Neutrophil (primary cell): ENCODE measurements around the gene MEP1B.

Experiments used
- H3K27ac ChIP-seq: fragments of 200-600 bp; sonication (generic); 2 replicates; pipeline ENCODE4 v1.5.1; 2016; ENCODE audit warnings: mild to moderate bottlenecking, moderate library complexity
- H3K27me3 ChIP-seq: fragments of 200-600 bp; sonication (generic); 2 replicates; pipeline ENCODE4 v1.6.0; 2016; ENCODE audit warnings: mild to moderate bottlenecking
- H3K36me3 ChIP-seq: fragments of 200-600 bp; sonication (generic); 2 replicates; pipeline ENCODE4 v1.5.1; 2017
- H3K4me1 ChIP-seq, 2 experiments: fragments of 200-600 bp in 1 of 2; sonication (generic) in 1 of 2; 1 replicate in 1 of 2; 2 replicates in 1 of 2; pipeline versions ENCODE4 v1.5.1 to v1.6.1; 2013 to 2016; ENCODE audit warnings: low read depth in 1 of 2, low read length in 1 of 2, mild to moderate bottlenecking in 1 of 2, moderate library complexity in 1 of 2; ENCODE audit not compliant: control insufficient read depth in 1 of 2, insufficient read depth in 1 of 2
- H3K4me3 ChIP-seq, 2 experiments: fragments of 200-600 bp in 1 of 2; sonication (generic) in 1 of 2; 1 replicate in 1 of 2; 2 replicates in 1 of 2; pipeline ENCODE4 v1.5.1; 2013 to 2016; ENCODE audit warnings: low read depth in 1 of 2, low read length in 1 of 2, mild to moderate bottlenecking in 1 of 2, moderate library complexity in 1 of 2
- H3K9me3 ChIP-seq: fragments of 200-600 bp; sonication (generic); 2 replicates; pipeline ENCODE4 v1.5.1; 2016
- TF ChIP-seq, protein P1 (sequence below): fragments of 200-600 bp; sonication (generic); IDR thresholded peaks from 2 replicates; pipeline ENCODE4 v1.5.1; 2016; ENCODE audit warnings: antibody characterized with exemption

MEP1B gene

DNA sequence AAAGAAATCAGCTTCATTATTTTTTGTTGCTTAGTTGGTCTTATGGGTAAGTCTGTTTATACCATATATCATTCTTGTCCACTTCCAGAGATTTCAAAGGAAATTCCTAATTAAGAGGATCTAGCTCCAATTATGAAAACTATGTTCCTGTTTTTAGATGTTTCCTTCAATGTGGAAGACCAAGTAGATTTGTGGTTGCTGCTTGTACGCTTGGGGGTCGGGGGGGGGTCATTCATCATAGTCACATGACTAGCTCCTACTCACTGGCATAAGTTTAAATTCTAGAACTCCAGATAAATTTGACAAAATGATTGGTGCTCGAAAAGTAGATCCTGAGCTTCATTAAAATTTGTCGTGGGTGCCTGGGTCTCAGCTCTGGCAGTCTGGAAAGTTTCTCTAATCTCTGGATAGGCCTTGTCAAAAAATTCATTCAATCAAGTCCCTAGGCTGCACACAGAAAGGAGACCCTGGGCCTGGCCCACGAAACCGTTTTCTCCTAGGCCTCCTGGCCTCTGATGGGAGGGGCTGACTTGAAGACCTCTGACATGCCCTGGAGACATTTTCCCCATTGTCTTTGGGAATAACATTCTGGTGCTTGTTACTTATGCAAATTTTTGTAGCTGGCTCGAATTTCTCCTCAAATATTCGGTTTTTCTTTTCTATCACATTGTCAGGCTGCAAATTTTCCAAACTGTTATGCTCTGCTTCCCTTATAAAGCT lies 62.5 kb downstream of the MEP1B start:
- Histone ChIP-seq H3K4me1 (no peaks in the 10 kb centered on the region), H3K27me3 (no peaks in the 10 kb centered on the region), H3K36me3 (no peaks in the 10 kb centered on the region), H3K27ac (no peak overlapping the region), H3K9me3 (no peaks in the 10 kb centered on the region), H3K4me3 (no peak overlapping the region)
- TF ChIP-seq, protein P1, sequence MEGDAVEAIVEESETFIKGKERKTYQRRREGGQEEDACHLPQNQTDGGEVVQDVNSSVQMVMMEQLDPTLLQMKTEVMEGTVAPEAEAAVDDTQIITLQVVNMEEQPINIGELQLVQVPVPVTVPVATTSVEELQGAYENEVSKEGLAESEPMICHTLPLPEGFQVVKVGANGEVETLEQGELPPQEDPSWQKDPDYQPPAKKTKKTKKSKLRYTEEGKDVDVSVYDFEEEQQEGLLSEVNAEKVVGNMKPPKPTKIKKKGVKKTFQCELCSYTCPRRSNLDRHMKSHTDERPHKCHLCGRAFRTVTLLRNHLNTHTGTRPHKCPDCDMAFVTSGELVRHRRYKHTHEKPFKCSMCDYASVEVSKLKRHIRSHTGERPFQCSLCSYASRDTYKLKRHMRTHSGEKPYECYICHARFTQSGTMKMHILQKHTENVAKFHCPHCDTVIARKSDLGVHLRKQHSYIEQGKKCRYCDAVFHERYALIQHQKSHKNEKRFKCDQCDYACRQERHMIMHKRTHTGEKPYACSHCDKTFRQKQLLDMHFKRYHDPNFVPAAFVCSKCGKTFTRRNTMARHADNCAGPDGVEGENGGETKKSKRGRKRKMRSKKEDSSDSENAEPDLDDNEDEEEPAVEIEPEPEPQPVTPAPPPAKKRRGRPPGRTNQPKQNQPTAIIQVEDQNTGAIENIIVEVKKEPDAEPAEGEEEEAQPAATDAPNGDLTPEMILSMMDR = no peak

DNA sequence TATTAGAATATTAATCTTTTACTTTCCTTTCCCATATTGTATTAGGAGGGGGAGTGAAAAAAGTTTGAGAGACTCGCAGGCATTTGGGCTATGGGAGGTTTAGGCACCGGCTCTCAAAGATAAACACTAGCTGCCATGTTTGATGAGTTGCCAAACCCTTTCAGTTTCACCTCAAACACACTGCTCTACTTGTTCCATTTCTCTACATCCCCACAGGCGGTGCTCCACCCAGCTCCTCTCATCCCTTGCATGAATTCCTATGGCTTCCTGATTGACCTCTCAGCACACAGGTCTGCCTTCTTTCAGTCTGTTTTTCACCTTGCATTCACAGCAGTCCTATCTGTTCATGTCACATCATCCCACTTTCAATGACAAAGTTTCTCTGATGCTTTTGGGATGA lies 65.7 kb downstream of the MEP1B start:
- H3K36me3 ChIP-seq = no peaks in the 10 kb centered on the region
- TF ChIP-seq, protein P1 = no peak
- no peak overlapping the region for H3K4me3 ChIP-seq
- no peak overlapping the region for H3K27ac ChIP-seq
- no peaks in the 10 kb centered on the region for H3K27me3 ChIP-seq
- no peaks in the 10 kb centered on the region for H3K9me3 ChIP-seq
- H3K4me1 ChIP-seq = no peaks in the 10 kb centered on the region

DNA sequence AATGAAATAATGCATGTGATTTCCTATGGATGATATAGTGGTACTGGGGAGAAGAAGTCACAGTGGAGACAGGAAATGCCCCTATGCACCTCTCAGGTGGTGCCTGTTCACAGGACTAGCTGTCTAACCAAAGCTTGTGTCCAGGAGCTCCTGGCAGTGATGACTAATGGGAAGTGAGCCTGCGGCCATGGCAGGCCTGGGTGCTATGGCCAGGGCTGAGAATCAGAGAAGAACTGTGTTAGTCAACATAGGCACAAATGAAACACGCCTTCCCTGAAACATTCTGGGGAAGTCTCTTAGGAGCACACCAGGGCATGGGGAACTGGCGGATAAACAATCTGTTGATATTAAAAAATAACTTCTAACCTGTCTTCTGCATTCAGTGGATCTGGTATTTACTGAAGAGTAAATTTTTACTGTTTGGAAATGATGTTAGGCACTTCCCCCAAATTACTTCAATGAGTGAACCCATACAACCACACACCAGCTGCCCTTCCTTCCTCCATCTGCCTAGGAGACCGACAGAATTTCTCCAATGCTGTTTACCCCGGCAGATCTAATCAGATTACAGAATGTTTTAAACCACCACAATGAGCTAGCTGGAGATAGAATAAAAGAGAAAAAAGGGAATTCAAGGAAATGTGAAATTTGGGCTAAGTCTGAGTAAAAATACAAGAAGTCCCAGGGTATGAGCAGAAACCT lies 67.4 kb downstream of the MEP1B start:
- Histone ChIP-seq H3K36me3 (no peaks in the 10 kb centered on the region), H3K9me3 (no peaks in the 10 kb centered on the region), H3K27me3 (no peaks in the 10 kb centered on the region), H3K27ac (no peak overlapping the region), H3K4me3 (no peak overlapping the region), H3K4me1 (no peaks in the 10 kb centered on the region)
- TF ChIP-seq, protein P1 = no peak

DNA sequence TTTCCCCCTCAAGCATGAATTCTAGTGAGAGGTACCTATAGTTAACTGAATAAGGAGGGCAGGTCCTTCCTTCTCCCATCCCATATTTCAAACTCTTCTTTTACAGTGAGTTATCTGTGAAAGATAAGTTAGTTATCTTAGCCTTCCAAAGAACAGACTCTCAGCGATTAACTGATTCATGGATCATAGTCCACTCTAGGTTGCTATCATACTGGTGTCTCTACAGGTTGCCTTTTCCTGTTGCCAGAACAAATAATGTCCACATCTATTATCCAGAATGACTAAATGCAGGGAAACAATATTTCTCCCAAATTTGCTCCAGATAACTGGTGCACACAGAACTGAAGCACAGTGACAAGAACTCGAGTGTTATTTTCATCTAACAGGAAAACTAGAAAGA lies 68.3 kb downstream of the MEP1B start:
- no peaks in the 10 kb centered on the region for H3K4me1 ChIP-seq
- H3K4me3 ChIP-seq = no peak overlapping the region
- no peaks in the 10 kb centered on the region for H3K9me3 ChIP-seq
- H3K36me3 ChIP-seq = no peaks in the 10 kb centered on the region
- TF ChIP-seq, protein P1 = no peak
- H3K27me3 ChIP-seq = no peaks in the 10 kb centered on the region
- no peak overlapping the region for H3K27ac ChIP-seq

- Histone ChIP-seq H3K27me3 (no peaks in the 10 kb centered on the region), H3K4me3 (no peak overlapping the region), H3K36me3 (no peaks in the 10 kb centered on the region), H3K9me3 (no peaks in the 10 kb centered on the region), H3K27ac (no peak overlapping the region), H3K4me1 (no peaks in the 10 kb centered on the region)
- TF ChIP-seq, protein P1 = no peak
These were observed 68.8 kb downstream of the MEP1B start for GRCh38 chr18:32258558-32259204.
